ENCODE results near the gene PAK2.
"Not testable (repeated sequence)": the region's sequence is repeated elsewhere in the genome, so short reads cannot be mapped to it uniquely, and the experiment has no call there.

Gene PAK2

DNA sequence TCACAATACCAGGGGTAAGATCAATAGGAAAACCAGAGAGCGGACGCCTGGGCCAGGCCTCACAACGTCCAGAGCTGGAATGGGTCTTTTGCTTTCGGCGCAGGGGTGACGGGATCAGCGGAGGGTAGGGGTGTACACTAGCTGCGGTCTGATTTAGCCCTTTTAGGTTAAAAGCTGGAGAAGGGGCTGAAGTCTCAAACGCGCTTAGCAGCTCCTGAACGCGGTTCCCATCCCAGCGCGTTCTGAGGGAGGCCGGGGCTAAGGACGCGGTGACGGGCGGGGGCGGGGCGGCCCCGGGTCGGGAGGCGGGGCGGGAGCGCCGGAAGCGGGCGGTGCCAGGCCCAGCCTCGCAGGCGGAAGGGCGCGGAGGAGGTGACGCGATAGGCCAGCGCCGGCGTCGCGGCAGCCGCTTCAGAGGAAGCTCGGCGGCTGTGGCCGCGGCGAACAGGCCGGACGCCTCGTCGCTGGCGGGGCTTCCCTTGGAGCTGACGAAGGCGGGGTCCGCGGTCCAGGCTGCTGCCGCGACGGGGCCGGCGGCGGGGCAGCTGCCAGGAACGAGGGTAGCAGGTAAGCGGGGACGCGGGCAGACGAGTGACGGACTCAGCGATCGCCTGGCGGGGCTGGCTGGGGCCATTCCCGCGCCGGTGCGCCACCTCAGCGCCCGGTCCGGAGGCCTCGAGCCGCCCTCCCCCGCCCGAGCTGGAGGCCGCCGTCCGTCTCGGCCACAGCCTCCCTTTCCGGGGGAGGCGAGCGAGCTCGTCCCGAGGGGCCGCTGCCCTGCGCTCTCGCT is 128.0 kb downstream of the PAK2 start, which contains the start of gene SENP5:
TSS of gene SENP5 (plus strand) at position 414 of the 790 bp plus-strand sequence. CDS start 17,262 bp downstream, outside the sequence.
- TF ChIP-seq, protein P1, sequence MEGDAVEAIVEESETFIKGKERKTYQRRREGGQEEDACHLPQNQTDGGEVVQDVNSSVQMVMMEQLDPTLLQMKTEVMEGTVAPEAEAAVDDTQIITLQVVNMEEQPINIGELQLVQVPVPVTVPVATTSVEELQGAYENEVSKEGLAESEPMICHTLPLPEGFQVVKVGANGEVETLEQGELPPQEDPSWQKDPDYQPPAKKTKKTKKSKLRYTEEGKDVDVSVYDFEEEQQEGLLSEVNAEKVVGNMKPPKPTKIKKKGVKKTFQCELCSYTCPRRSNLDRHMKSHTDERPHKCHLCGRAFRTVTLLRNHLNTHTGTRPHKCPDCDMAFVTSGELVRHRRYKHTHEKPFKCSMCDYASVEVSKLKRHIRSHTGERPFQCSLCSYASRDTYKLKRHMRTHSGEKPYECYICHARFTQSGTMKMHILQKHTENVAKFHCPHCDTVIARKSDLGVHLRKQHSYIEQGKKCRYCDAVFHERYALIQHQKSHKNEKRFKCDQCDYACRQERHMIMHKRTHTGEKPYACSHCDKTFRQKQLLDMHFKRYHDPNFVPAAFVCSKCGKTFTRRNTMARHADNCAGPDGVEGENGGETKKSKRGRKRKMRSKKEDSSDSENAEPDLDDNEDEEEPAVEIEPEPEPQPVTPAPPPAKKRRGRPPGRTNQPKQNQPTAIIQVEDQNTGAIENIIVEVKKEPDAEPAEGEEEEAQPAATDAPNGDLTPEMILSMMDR (conservative IDR thresholded peaks at IDR 0.05), result no peak
- peak within 1 kb of the TSS; percentile 86 for H3K27ac ChIP-seq

GRCh38 chr3:196868297-196868661 is 128.6 kb downstream of the PAK2 start:
- TF ChIP-seq, protein P1 (conservative IDR thresholded peaks at IDR 0.05), result no peak
- H3K27ac ChIP-seq, result peak overlapping the region; percentile 86

- TF ChIP-seq, protein P1 (conservative IDR thresholded peaks at IDR 0.05), result no peak
- no peak overlapping the region for H3K27ac ChIP-seq
Observed at GRCh38 chr3:196872316-196872715, 132.7 kb downstream of the PAK2 start.

DNA sequence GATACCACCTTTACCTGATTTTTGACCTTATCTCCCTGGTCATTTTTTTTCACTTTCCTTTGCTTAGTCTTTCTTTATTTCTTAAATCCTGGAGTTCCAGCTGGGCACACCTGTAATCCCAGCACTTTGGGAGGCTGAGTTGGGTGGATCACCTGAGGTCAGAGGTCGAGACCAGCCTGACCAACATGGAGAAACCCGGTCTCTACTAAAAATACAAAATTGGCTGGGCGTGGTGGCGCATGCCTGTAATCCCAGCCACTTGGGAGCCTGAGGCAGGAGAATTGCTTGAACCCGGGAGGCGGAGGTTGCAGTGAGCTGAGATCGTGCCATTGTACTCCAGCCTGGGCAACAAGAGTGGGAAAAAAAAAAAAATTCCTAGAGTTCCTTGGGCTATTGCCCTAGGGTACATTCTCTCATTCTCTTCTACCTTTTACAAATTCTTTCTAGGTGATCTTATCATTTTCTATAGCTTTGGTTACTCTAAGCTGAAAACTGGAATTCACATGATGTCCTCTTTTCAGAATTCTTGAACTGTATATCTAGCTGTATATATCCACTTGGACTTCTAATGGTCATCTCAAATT is 134.9 kb downstream of the PAK2 start:
- not testable (repeated sequence) for H3K27ac ChIP-seq

GRCh38 chr3:196875258-196875657 is 135.6 kb downstream of the PAK2 start:
- TF ChIP-seq, protein P1 (conservative IDR thresholded peaks at IDR 0.05), result no peak
- no peak overlapping the region for H3K27ac ChIP-seq
